Measurements from ENCODE around the gene MTR.

Gene MTR

GRCh38 chr1:236759252-236759859 lies 35.7 kb upstream of the MTR start:
- no peaks in the 10 kb centered on the region for H3K27me3 ChIP-seq (ENCODE audit: control insufficient read depth, insufficient read depth, low read length)
- H3K9ac ChIP-seq (ENCODE audit: low read depth, low read length), result no peak overlapping the region
- H3K4me3 ChIP-seq (ENCODE audit: low read depth, low read length), result no peak overlapping the region
- no peaks in the 10 kb centered on the region for H3K4me1 ChIP-seq (ENCODE audit: control insufficient read depth, insufficient read depth, low read length)
- H3K9me3 ChIP-seq (ENCODE audit: control insufficient read depth, insufficient read depth, low read length), result no peaks in the 10 kb centered on the region
- H3K36me3 ChIP-seq (ENCODE audit: control insufficient read depth, insufficient read depth, low read length), result no peaks in the 10 kb centered on the region

- no peaks in the 10 kb centered on the region for H3K36me3 ChIP-seq (ENCODE audit: control insufficient read depth, insufficient read depth, low read length)
- no peaks in the 10 kb centered on the region for H3K9me3 ChIP-seq (ENCODE audit: control insufficient read depth, insufficient read depth, low read length)
- H3K27me3 ChIP-seq (ENCODE audit: control insufficient read depth, insufficient read depth, low read length), result no peaks in the 10 kb centered on the region
- no peak overlapping the region for H3K9ac ChIP-seq (ENCODE audit: low read depth, low read length)
- H3K4me3 ChIP-seq (ENCODE audit: low read depth, low read length), result no peak overlapping the region
- H3K4me1 ChIP-seq (ENCODE audit: control insufficient read depth, insufficient read depth, low read length), result no peaks in the 10 kb centered on the region
These were observed 34.6 kb upstream of the MTR start for GRCh38 chr1:236760480-236760879.

GRCh38 chr1:236760986-236761385 lies 34.1 kb upstream of the MTR start:
- no peaks in the 10 kb centered on the region for H3K36me3 ChIP-seq (ENCODE audit: control insufficient read depth, insufficient read depth, low read length)
- no peaks in the 10 kb centered on the region for H3K27me3 ChIP-seq (ENCODE audit: control insufficient read depth, insufficient read depth, low read length)
- no peaks in the 10 kb centered on the region for H3K4me1 ChIP-seq (ENCODE audit: control insufficient read depth, insufficient read depth, low read length)
- no peak overlapping the region for H3K9ac ChIP-seq (ENCODE audit: low read depth, low read length)
- no peaks in the 10 kb centered on the region for H3K9me3 ChIP-seq (ENCODE audit: control insufficient read depth, insufficient read depth, low read length)
- no peak overlapping the region for H3K4me3 ChIP-seq (ENCODE audit: low read depth, low read length)

- no peaks in the 10 kb centered on the region for H3K9me3 ChIP-seq (ENCODE audit: control insufficient read depth, insufficient read depth, low read length)
- no peak overlapping the region for H3K4me3 ChIP-seq (ENCODE audit: low read depth, low read length)
- no peaks in the 10 kb centered on the region for H3K4me1 ChIP-seq (ENCODE audit: control insufficient read depth, insufficient read depth, low read length)
- H3K36me3 ChIP-seq (ENCODE audit: control insufficient read depth, insufficient read depth, low read length), result no peaks in the 10 kb centered on the region
- H3K9ac ChIP-seq (ENCODE audit: low read depth, low read length), result no peak overlapping the region
- no peaks in the 10 kb centered on the region for H3K27me3 ChIP-seq (ENCODE audit: control insufficient read depth, insufficient read depth, low read length)
These were observed 33.5 kb upstream of the MTR start for GRCh38 chr1:236761397-236762132.

GRCh38 chr1:236762410-236762809 lies 32.7 kb upstream of the MTR start:
- Histone ChIP-seq H3K27me3 (ENCODE audit: control insufficient read depth, insufficient read depth, low read length) (no peaks in the 10 kb centered on the region), H3K4me3 (ENCODE audit: low read depth, low read length) (no peak overlapping the region), H3K36me3 (ENCODE audit: control insufficient read depth, insufficient read depth, low read length) (no peaks in the 10 kb centered on the region), H3K4me1 (ENCODE audit: control insufficient read depth, insufficient read depth, low read length) (no peaks in the 10 kb centered on the region), H3K9me3 (ENCODE audit: control insufficient read depth, insufficient read depth, low read length) (no peaks in the 10 kb centered on the region), H3K9ac (ENCODE audit: low read depth, low read length) (no peak overlapping the region)

GRCh38 chr1:236765831-236766230 lies 29.3 kb upstream of the MTR start:
- Histone ChIP-seq H3K27me3 (ENCODE audit: control insufficient read depth, insufficient read depth, low read length) (no peaks in the 10 kb centered on the region), H3K36me3 (ENCODE audit: control insufficient read depth, insufficient read depth, low read length) (no peaks in the 10 kb centered on the region), H3K9me3 (ENCODE audit: control insufficient read depth, insufficient read depth, low read length) (no peaks in the 10 kb centered on the region), H3K4me1 (ENCODE audit: control insufficient read depth, insufficient read depth, low read length) (no peaks in the 10 kb centered on the region), H3K9ac (ENCODE audit: low read depth, low read length) (no peak overlapping the region), H3K4me3 (ENCODE audit: low read depth, low read length) (no peak overlapping the region)

- no peak overlapping the region for H3K4me3 ChIP-seq (ENCODE audit: low read depth, low read length)
- H3K9me3 ChIP-seq (ENCODE audit: control insufficient read depth, insufficient read depth, low read length), result no peaks in the 10 kb centered on the region
- H3K4me1 ChIP-seq (ENCODE audit: control insufficient read depth, insufficient read depth, low read length), result no peaks in the 10 kb centered on the region
- no peak overlapping the region for H3K9ac ChIP-seq (ENCODE audit: low read depth, low read length)
- no peaks in the 10 kb centered on the region for H3K27me3 ChIP-seq (ENCODE audit: control insufficient read depth, insufficient read depth, low read length)
- H3K36me3 ChIP-seq (ENCODE audit: control insufficient read depth, insufficient read depth, low read length), result no peaks in the 10 kb centered on the region
These were observed 28.6 kb upstream of the MTR start for GRCh38 chr1:236766506-236766905.

- Histone ChIP-seq H3K27me3 (ENCODE audit: control insufficient read depth, insufficient read depth, low read length) (no peaks in the 10 kb centered on the region), H3K36me3 (ENCODE audit: control insufficient read depth, insufficient read depth, low read length) (no peaks in the 10 kb centered on the region), H3K9me3 (ENCODE audit: control insufficient read depth, insufficient read depth, low read length) (no peaks in the 10 kb centered on the region), H3K4me1 (ENCODE audit: control insufficient read depth, insufficient read depth, low read length) (no peaks in the 10 kb centered on the region), H3K9ac (ENCODE audit: low read depth, low read length) (no peak overlapping the region), H3K4me3 (ENCODE audit: low read depth, low read length) (no peak overlapping the region)
These were observed 27.8 kb upstream of the MTR start for GRCh38 chr1:236767276-236767675.

GRCh38 chr1:236768601-236769000 lies 26.5 kb upstream of the MTR start:
- Histone ChIP-seq H3K9ac (ENCODE audit: low read depth, low read length) (no peak overlapping the region), H3K9me3 (ENCODE audit: control insufficient read depth, insufficient read depth, low read length) (no peaks in the 10 kb centered on the region), H3K27me3 (ENCODE audit: control insufficient read depth, insufficient read depth, low read length) (no peaks in the 10 kb centered on the region), H3K36me3 (ENCODE audit: control insufficient read depth, insufficient read depth, low read length) (no peaks in the 10 kb centered on the region), H3K4me3 (ENCODE audit: low read depth, low read length) (no peak overlapping the region), H3K4me1 (ENCODE audit: control insufficient read depth, insufficient read depth, low read length) (no peaks in the 10 kb centered on the region)

GRCh38 chr1:236773919-236774318 lies 21.2 kb upstream of the MTR start:
- H3K9me3 ChIP-seq (ENCODE audit: control insufficient read depth, insufficient read depth, low read length), result no peaks in the 10 kb centered on the region
- H3K4me1 ChIP-seq (ENCODE audit: control insufficient read depth, insufficient read depth, low read length), result no peaks in the 10 kb centered on the region
- H3K36me3 ChIP-seq (ENCODE audit: control insufficient read depth, insufficient read depth, low read length), result no peaks in the 10 kb centered on the region
- no peaks in the 10 kb centered on the region for H3K27me3 ChIP-seq (ENCODE audit: control insufficient read depth, insufficient read depth, low read length)
- H3K4me3 ChIP-seq (ENCODE audit: low read depth, low read length), result no peak overlapping the region
- no peak overlapping the region for H3K9ac ChIP-seq (ENCODE audit: low read depth, low read length)

GRCh38 chr1:236774926-236775325 lies 20.2 kb upstream of the MTR start:
- H3K9ac ChIP-seq (ENCODE audit: low read depth, low read length), result no peak overlapping the region
- H3K4me3 ChIP-seq (ENCODE audit: low read depth, low read length), result no peak overlapping the region
- H3K27me3 ChIP-seq (ENCODE audit: control insufficient read depth, insufficient read depth, low read length), result no peaks in the 10 kb centered on the region
- H3K36me3 ChIP-seq (ENCODE audit: control insufficient read depth, insufficient read depth, low read length), result no peaks in the 10 kb centered on the region
- H3K9me3 ChIP-seq (ENCODE audit: control insufficient read depth, insufficient read depth, low read length), result no peaks in the 10 kb centered on the region
- no peaks in the 10 kb centered on the region for H3K4me1 ChIP-seq (ENCODE audit: control insufficient read depth, insufficient read depth, low read length)

GRCh38 chr1:236779312-236779711 lies 15.8 kb upstream of the MTR start:
- Histone ChIP-seq H3K4me3 (ENCODE audit: low read depth, low read length) (no peak overlapping the region), H3K4me1 (ENCODE audit: control insufficient read depth, insufficient read depth, low read length) (no peaks in the 10 kb centered on the region), H3K9me3 (ENCODE audit: control insufficient read depth, insufficient read depth, low read length) (no peaks in the 10 kb centered on the region), H3K36me3 (ENCODE audit: control insufficient read depth, insufficient read depth, low read length) (no peaks in the 10 kb centered on the region), H3K9ac (ENCODE audit: low read depth, low read length) (no peak overlapping the region), H3K27me3 (ENCODE audit: control insufficient read depth, insufficient read depth, low read length) (no peaks in the 10 kb centered on the region)

Data from iPS-15b (cell line).